Stimulated activated CD4-positive, alpha-beta T cell treated with anti-CD3 and anti-CD28 coated beads, Interleukin-15, amount 100 ng/mL, for 48 hours (primary cell): ENCODE measurements around the gene ACYP2.
"Not testable (repeated sequence)": the region's sequence is repeated elsewhere in the genome, so short reads cannot be mapped to it uniquely, and the experiment has no call there.

Experiments
- DNase-seq, 2 donors: peaks; one replicate each; pipeline ENCODE4 v3.0.0-alpha.2; 2020; ENCODE audit warnings: low read depth in 2 of 2

The ACYP2 gene

GRCh38 chr2:54224997-54225396 lies 109.6 kb downstream of the ACYP2 start:
- DNase-seq: no peak

- DNase-seq: no peak
Measured at GRCh38 chr2:54226260-54226659, 110.8 kb downstream of the ACYP2 start.

GRCh38 chr2:54227798-54228197 lies 112.4 kb downstream of the ACYP2 start:
- DNase-seq: no peak

GRCh38 chr2:54228945-54229344 lies 113.5 kb downstream of the ACYP2 start:
- DNase-seq: no peak

GRCh38 chr2:54233832-54234649 lies 118.6 kb downstream of the ACYP2 start:
- DNase-seq: no peak

GRCh38 chr2:54237428-54237827 lies 122.0 kb downstream of the ACYP2 start:
- DNase-seq: no peak

- no peak for DNase-seq
Measured at GRCh38 chr2:54239427-54239826, 124.0 kb downstream of the ACYP2 start.

GRCh38 chr2:54240515-54241469 lies 125.4 kb downstream of the ACYP2 start:
- DNase-seq: no peak

- no peak for DNase-seq
Measured at GRCh38 chr2:54247115-54247514, 131.7 kb downstream of the ACYP2 start.

- no peak for DNase-seq
Measured at GRCh38 chr2:54249629-54250028, 134.2 kb downstream of the ACYP2 start.

GRCh38 chr2:54254180-54254579 lies 138.8 kb downstream of the ACYP2 start:
- no peak for DNase-seq

GRCh38 chr2:54255230-54256090 lies 140.0 kb downstream of the ACYP2 start:
- DNase-seq: no peak

GRCh38 chr2:54256091-54256694 lies 140.8 kb downstream of the ACYP2 start, which contains the start of gene TSPYL6:
TSPYL6 (minus strand) TSS chr2:54256229; CDS start chr2:54256151, 78 bp downstream.
- DNase-seq: no peak

- DNase-seq: no peak
Measured at GRCh38 chr2:54258166-54258565, 142.8 kb downstream of the ACYP2 start.

GRCh38 chr2:54259413-54260240 lies 144.2 kb downstream of the ACYP2 start:
- no peak for DNase-seq

- no peak for DNase-seq
Measured at GRCh38 chr2:54260241-54260595, 144.8 kb downstream of the ACYP2 start.

GRCh38 chr2:54261537-54261936 lies 146.1 kb downstream of the ACYP2 start:
- no peak for DNase-seq

GRCh38 chr2:54262015-54262765 lies 146.8 kb downstream of the ACYP2 start:
- no peak for DNase-seq

GRCh38 chr2:54265081-54265480 lies 149.7 kb downstream of the ACYP2 start:
- DNase-seq: not testable (repeated sequence)

- DNase-seq: no peak
Measured at GRCh38 chr2:54267577-54267976, 152.2 kb downstream of the ACYP2 start.
